HEK293 (cell line): ENCODE data around the gene IMMP2L.

Source experiments
- CTCF ChIA-PET: fragments of 350-600 bp; formaldehyde crosslinking; extraction: SDS; loops from one replicate; lab custom pipeline; 2021; ENCODE audit warnings: antibody characterized with exemption; lab: Yijun Ruan, JAX
- POLR2A ChIA-PET: fragments of 300-600 bp; formaldehyde crosslinking; extraction: SDS; loops from one replicate; lab custom pipeline; 2020; ENCODE audit warnings: antibody characterized with exemption, inconsistent platforms; lab: Yijun Ruan, JAX
- H3K27ac ChIP-seq: fragments of 200-500 bp; sonication (Bioruptor generic); 2 replicates; pipeline ENCODE4 v1.5.1; 2014; ENCODE audit warnings: low read depth, low read length, control low read depth, inconsistent platforms; ENCODE audit errors: extremely low read depth
- H3K36me3 ChIP-seq, 2 experiments: fragments of 200-500 bp in 1 of 2; sonication (Bioruptor generic) in 1 of 2; 1 replicate in 1 of 2; 2 replicates in 1 of 2; pipeline ENCODE4 v1.5.1; 2014 to 2017; ENCODE audit warnings: inconsistent platforms in 2 of 2, low read length in 2 of 2; ENCODE audit not compliant: control insufficient read depth in 2 of 2, insufficient read depth in 1 of 2
- H3K4me1 ChIP-seq: fragments of 200-500 bp; sonication (Bioruptor generic); 2 replicates; pipeline ENCODE4 v1.5.1; 2014; ENCODE audit warnings: mild to moderate bottlenecking, low read length, inconsistent platforms; ENCODE audit not compliant: control insufficient read depth, insufficient read depth
- H3K4me3 ChIP-seq: 2 replicates; pipeline ENCODE4 v1.5.1; 2011; ENCODE audit warnings: low read depth, mild to moderate bottlenecking, control low read depth, low read length, moderate library complexity
- H3K9me3 ChIP-seq: fragments of 200-500 bp; sonication (Bioruptor generic); 2 replicates; pipeline ENCODE4 v1.5.1; 2014; ENCODE audit warnings: low read depth, low read length, inconsistent platforms; ENCODE audit not compliant: control insufficient read depth, insufficient read depth
- GFI1B ChIP-seq: fragments of 450-650 bp; formaldehyde crosslinking; IDR thresholded peaks from 2 replicates; pipeline ENCODE4 v1.5.1; 2016; ENCODE audit warnings: missing biosample characterization, missing genetic modification characterization
- OSR2 ChIP-seq: fragments of 450-650 bp; formaldehyde crosslinking; IDR thresholded peaks from 2 replicates; pipeline ENCODE4 v1.5.1; 2016; ENCODE audit warnings: missing biosample characterization, missing genetic modification characterization
- SP2 ChIP-seq: fragments of 450-650 bp; formaldehyde crosslinking; IDR thresholded peaks from 2 replicates; pipeline ENCODE4 v1.5.1; 2016; ENCODE audit warnings: missing biosample characterization, missing genetic modification characterization
- TRIM28 ChIP-seq: IDR thresholded peaks from 2 replicates; pipeline ENCODE4 v1.6.1; 2011; ENCODE audit warnings: low read length, control low read depth, borderline replicate concordance
- ZBTB48 ChIP-seq: fragments of 450-650 bp; formaldehyde crosslinking; IDR thresholded peaks from 2 replicates; pipeline ENCODE4 v1.5.1; 2016; ENCODE audit warnings: missing biosample characterization, missing genetic modification characterization
- ZNF394 ChIP-seq: fragments of 450-650 bp; formaldehyde crosslinking; IDR thresholded peaks from 2 replicates; pipeline ENCODE4 v1.5.1; 2016; ENCODE audit warnings: missing biosample characterization, missing genetic modification characterization, mild to moderate bottlenecking, moderate library complexity, borderline replicate concordance
- ZNF48 ChIP-seq: fragments of 450-650 bp; formaldehyde crosslinking; IDR thresholded peaks from 2 replicates; pipeline ENCODE4 v1.5.1; 2016; ENCODE audit warnings: missing biosample characterization, missing genetic modification characterization
- ZNF514 ChIP-seq: fragments of 450-650 bp; formaldehyde crosslinking; IDR thresholded peaks from 2 replicates; pipeline ENCODE4 v1.5.1; 2016; ENCODE audit warnings: missing biosample characterization, missing genetic modification characterization
- TF ChIP-seq, protein P1 (sequence below): fragments of 450-650 bp; formaldehyde crosslinking; IDR thresholded peaks from 2 replicates; pipeline ENCODE4 v1.5.1; 2016; ENCODE audit warnings: missing biosample characterization, missing genetic modification characterization, low read depth
- TF ChIP-seq, protein P2 (sequence below): sonication (generic); formaldehyde crosslinking; IDR thresholded peaks from 2 replicates; pipeline ENCODE4 v1.8.1; 2022; ENCODE audit warnings: mild to moderate bottlenecking, moderate library complexity, missing genetic modification reagents
- TF ChIP-seq, protein P3 (sequence below): fragments of 450-650 bp; formaldehyde crosslinking; IDR thresholded peaks from 2 replicates; pipeline ENCODE4 v1.5.1; 2016; ENCODE audit warnings: missing biosample characterization, missing genetic modification characterization, borderline replicate concordance
- TF ChIP-seq, protein P4 (sequence below): fragments of 450-650 bp; formaldehyde crosslinking; IDR thresholded peaks from 2 replicates; pipeline ENCODE4 v1.5.1; 2016; ENCODE audit warnings: missing biosample characterization, missing genetic modification characterization

The IMMP2L gene

DNA sequence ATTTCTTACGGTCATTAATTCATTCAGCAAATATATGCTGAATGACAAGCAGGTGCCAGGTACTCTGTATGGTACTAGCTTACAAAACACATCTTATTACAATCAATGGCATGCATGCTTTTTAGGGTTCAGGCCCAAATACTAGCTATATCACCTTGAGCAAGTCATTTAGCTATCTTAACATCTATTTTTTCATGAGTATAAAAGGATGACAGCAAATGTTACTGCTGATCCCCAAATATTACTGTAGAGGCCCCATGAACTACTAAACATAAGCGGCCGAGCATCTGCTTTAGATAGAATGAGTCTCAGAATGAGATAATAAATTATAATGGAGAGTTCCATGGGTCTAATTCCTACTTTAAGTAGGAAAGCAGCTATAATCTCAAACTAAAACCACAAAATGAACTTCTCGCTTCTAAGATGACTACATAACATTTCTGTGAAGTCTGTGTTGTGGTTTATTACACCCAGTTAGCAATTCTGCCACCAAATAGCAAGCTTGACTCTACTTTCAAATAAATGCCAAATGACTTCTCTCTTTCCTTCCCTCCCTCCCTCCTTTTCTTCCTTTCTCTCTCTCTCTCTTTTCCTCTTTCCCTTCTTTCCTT lies 585.1 kb downstream of the IMMP2L start:
- Histone ChIP-seq H3K27ac (no peak overlapping the region), H3K4me1 (no peaks in the 10 kb centered on the region), H3K36me3 (no peaks in the 10 kb centered on the region), H3K9me3 (no peaks in the 10 kb centered on the region), H3K4me3 (no peak overlapping the region)
- CTCF ChIA-PET = no interaction called here
- no peak for TF ChIP-seq OSR2 (tag by site-specific recombination)
- no peak for TF ChIP-seq GFI1B (tag by site-specific recombination)
- TF ChIP-seq, protein P1, sequence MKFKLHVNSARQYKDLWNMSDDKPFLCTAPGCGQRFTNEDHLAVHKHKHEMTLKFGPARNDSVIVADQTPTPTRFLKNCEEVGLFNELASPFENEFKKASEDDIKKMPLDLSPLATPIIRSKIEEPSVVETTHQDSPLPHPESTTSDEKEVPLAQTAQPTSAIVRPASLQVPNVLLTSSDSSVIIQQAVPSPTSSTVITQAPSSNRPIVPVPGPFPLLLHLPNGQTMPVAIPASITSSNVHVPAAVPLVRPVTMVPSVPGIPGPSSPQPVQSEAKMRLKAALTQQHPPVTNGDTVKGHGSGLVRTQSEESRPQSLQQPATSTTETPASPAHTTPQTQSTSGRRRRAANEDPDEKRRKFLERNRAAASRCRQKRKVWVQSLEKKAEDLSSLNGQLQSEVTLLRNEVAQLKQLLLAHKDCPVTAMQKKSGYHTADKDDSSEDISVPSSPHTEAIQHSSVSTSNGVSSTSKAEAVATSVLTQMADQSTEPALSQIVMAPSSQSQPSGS = no peak
- TF ChIP-seq, protein P2, sequence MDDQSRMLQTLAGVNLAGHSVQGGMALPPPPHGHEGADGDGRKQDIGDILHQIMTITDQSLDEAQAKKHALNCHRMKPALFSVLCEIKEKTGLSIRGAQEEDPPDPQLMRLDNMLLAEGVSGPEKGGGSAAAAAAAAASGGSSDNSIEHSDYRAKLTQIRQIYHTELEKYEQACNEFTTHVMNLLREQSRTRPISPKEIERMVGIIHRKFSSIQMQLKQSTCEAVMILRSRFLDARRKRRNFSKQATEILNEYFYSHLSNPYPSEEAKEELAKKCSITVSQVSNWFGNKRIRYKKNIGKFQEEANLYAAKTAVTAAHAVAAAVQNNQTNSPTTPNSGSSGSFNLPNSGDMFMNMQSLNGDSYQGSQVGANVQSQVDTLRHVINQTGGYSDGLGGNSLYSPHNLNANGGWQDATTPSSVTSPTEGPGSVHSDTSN (CRISPR knock-in tag) = no peak
- TF ChIP-seq, protein P3, sequence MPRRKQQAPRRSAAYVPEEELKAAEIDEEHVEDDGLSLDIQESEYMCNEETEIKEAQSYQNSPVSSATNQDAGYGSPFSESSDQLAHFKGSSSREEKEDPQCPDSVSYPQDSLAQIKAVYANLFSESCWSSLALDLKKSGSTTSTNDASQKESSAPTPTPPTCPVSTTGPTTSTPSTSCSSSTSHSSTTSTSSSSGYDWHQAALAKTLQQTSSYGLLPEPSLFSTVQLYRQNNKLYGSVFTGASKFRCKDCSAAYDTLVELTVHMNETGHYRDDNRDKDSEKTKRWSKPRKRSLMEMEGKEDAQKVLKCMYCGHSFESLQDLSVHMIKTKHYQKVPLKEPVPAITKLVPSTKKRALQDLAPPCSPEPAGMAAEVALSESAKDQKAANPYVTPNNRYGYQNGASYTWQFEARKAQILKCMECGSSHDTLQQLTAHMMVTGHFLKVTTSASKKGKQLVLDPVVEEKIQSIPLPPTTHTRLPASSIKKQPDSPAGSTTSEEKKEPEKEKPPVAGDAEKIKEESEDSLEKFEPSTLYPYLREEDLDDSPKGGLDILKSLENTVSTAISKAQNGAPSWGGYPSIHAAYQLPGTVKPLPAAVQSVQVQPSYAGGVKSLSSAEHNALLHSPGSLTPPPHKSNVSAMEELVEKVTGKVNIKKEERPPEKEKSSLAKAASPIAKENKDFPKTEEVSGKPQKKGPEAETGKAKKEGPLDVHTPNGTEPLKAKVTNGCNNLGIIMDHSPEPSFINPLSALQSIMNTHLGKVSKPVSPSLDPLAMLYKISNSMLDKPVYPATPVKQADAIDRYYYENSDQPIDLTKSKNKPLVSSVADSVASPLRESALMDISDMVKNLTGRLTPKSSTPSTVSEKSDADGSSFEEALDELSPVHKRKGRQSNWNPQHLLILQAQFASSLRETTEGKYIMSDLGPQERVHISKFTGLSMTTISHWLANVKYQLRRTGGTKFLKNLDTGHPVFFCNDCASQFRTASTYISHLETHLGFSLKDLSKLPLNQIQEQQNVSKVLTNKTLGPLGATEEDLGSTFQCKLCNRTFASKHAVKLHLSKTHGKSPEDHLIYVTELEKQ (tag by site-specific recombination) = no peak
- TF ChIP-seq, all 188 proteins: peak for 0
- POLR2A ChIA-PET = no interaction called here

DNA sequence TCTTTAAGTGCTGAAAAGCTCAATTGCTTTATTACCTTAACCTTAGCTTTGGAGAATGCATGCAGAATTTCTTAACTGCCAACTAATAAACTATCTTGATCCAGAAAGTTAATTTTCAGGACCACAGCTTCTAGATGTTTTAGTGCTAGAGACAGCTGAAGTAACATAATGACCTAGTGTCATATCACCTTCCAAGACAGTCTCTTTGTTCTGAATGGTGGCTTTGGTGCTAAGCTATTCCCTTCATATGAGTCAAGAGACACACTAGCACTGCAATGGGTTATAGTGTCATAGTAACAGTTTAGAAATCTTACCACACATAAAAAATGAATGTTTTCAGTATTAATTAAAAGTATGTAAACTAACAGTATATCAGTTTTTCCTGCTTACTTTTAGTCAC lies 586.8 kb downstream of the IMMP2L start:
- ChIA-PET CTCF (no interaction called here), POLR2A (no interaction called here)
- Histone ChIP-seq H3K9me3 (no peaks in the 10 kb centered on the region), H3K4me1 (no peaks in the 10 kb centered on the region), H3K4me3 (no peak overlapping the region), H3K27ac (no peak overlapping the region), H3K36me3 (no peaks in the 10 kb centered on the region)
- TF ChIP-seq SP2 (tag by site-specific recombination) (no peak), ZNF514 (tag by site-specific recombination) (no peak), ZNF394 (tag by site-specific recombination) (no peak)

DNA sequence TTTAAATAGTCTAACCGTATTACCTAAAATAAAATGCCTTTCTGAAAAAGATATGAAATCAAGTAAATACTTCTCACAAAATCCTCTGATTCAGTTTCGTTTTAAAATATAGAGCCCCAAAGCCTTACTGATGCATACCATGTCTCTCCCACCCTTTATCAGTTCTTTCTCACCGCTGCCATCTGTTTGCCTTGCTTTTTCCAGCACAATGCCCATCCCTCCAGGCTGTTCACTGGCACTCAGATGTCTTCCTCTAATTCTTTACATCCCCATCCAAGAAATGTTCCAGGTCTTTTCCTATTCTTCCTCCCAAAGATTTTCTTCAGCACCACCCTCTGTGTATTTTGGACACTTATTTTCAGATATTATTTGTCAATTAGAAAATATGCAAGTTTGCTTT lies 587.9 kb downstream of the IMMP2L start:
- TF ChIP-seq, protein P4, sequence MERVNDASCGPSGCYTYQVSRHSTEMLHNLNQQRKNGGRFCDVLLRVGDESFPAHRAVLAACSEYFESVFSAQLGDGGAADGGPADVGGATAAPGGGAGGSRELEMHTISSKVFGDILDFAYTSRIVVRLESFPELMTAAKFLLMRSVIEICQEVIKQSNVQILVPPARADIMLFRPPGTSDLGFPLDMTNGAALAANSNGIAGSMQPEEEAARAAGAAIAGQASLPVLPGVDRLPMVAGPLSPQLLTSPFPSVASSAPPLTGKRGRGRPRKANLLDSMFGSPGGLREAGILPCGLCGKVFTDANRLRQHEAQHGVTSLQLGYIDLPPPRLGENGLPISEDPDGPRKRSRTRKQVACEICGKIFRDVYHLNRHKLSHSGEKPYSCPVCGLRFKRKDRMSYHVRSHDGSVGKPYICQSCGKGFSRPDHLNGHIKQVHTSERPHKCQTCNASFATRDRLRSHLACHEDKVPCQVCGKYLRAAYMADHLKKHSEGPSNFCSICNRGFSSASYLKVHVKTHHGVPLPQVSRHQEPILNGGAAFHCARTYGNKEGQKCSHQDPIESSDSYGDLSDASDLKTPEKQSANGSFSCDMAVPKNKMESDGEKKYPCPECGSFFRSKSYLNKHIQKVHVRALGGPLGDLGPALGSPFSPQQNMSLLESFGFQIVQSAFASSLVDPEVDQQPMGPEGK (tag by site-specific recombination) = no peak
- no peak for TF ChIP-seq ZBTB48 (tag by site-specific recombination)
- no peak for TF ChIP-seq TRIM28
- TF ChIP-seq ZNF48 (tag by site-specific recombination) = no peak
- no peaks in the 10 kb centered on the region for H3K9me3 ChIP-seq
- POLR2A ChIA-PET = no interaction called here
- CTCF ChIA-PET = no interaction called here
- no peaks in the 10 kb centered on the region for H3K36me3 ChIP-seq
- H3K4me1 ChIP-seq = no peaks in the 10 kb centered on the region
- H3K27ac ChIP-seq = no peak overlapping the region
- no peak overlapping the region for H3K4me3 ChIP-seq
